MM.1S (cell line): ENCODE results near the gene PGGHG.
"Not testable (repeated sequence)": the region's sequence is repeated elsewhere in the genome, so short reads cannot be mapped to it uniquely, and the experiment has no call there.

Source experiments
- DNase-seq: peaks from one replicate; pipeline ENCODE4 v3.0.0-alpha.2; 2015
- H2AFZ ChIP-seq: fragments of 300-600 bp; sonication (generic); 2 replicates; pipeline ENCODE4 v1.6.0; 2016; ENCODE audit warnings: antibody characterized with exemption, low read length
- H3F3A ChIP-seq: fragments of 300-600 bp; sonication (generic); 2 replicates; pipeline ENCODE4 v1.6.1; 2016; ENCODE audit warnings: mild to moderate bottlenecking, antibody characterized with exemption, low read length, moderate library complexity, mixed read lengths; ENCODE audit not compliant: insufficient read depth
- H3K27ac ChIP-seq: fragments of 300-600 bp; sonication (generic); 2 replicates; pipeline ENCODE4 v1.5.1; 2016; ENCODE audit warnings: mild to moderate bottlenecking, low read length
- H3K27me3 ChIP-seq: fragments of 300-600 bp; sonication (generic); replicated peaks from 2 replicates; pipeline ENCODE4 v1.6.0; 2016; ENCODE audit warnings: low read length; ENCODE audit not compliant: insufficient read depth
- H3K36me3 ChIP-seq: fragments of 300-600 bp; sonication (generic); replicated peaks from 2 replicates; pipeline ENCODE4 v1.6.1; 2016; ENCODE audit warnings: mild to moderate bottlenecking, low read length, mixed read lengths; ENCODE audit not compliant: insufficient read depth
- H3K4me1 ChIP-seq: fragments of 300-600 bp; sonication (generic); 2 replicates; pipeline ENCODE4 v1.6.1; 2016; ENCODE audit warnings: low read length, mixed read lengths
- H3K4me2 ChIP-seq: fragments of 300-600 bp; sonication (generic); 2 replicates; pipeline ENCODE4 v1.6.0; 2016; ENCODE audit warnings: low read depth, low read length
- H3K4me3 ChIP-seq: fragments of 300-600 bp; sonication (generic); 2 replicates; pipeline ENCODE4 v1.5.1; 2016; ENCODE audit warnings: low read length, mixed read lengths
- H3K79me2 ChIP-seq: fragments of 300-600 bp; sonication (generic); 2 replicates; pipeline ENCODE4 v1.6.1; 2016; ENCODE audit warnings: mixed run types, low read length, mixed read lengths
- H3K9ac ChIP-seq: fragments of 300-600 bp; sonication (generic); 2 replicates; pipeline ENCODE4 v1.6.1; 2016; ENCODE audit warnings: low read length, mixed read lengths
- H3K9me2 ChIP-seq: fragments of 300-600 bp; sonication (generic); replicated peaks from 2 replicates; pipeline ENCODE4 v1.6.1; 2016; ENCODE audit warnings: mild to moderate bottlenecking, low read length, mixed read lengths; ENCODE audit not compliant: insufficient read depth
- H3K9me3 ChIP-seq: fragments of 300-600 bp; sonication (generic); replicated peaks from 2 replicates; pipeline ENCODE4 v1.6.1; 2016; ENCODE audit warnings: mild to moderate bottlenecking, low read length, mixed read lengths; ENCODE audit not compliant: insufficient read depth
- H4K20me1 ChIP-seq: fragments of 300-600 bp; sonication (generic); 2 replicates; pipeline ENCODE4 v1.6.1; 2016; ENCODE audit warnings: mild to moderate bottlenecking, low read length, moderate library complexity, mixed read lengths; ENCODE audit not compliant: insufficient read depth
- CTCF ChIP-seq: fragments of 300-600 bp; sonication (generic); IDR thresholded peaks from 2 replicates; pipeline ENCODE4 v1.5.1; 2016; ENCODE audit warnings: antibody characterized with exemption, low read length, mixed read lengths
- EZH2 ChIP-seq: fragments of 300-600 bp; sonication (generic); optimal IDR thresholded peaks from 2 replicates; pipeline ENCODE3; 2017; ENCODE audit warnings: low read depth, mild to moderate bottlenecking, antibody characterized with exemption, low read length, mixed read lengths
- EZH2phosphoT487 ChIP-seq: fragments of 300-600 bp; sonication (generic); IDR thresholded peaks from 2 replicates; pipeline ENCODE4 v1.6.1; 2018; ENCODE audit warnings: antibody characterized with exemption, low read length

PGGHG gene

GRCh38 chr11:316031-316701 lies 27.2 kb downstream of the PGGHG start:
- no peak for DNase-seq
- H3K27ac ChIP-seq, result no peak overlapping the region
- no peaks in the 10 kb centered on the region for H3K9me3 ChIP-seq
- H3K9me2 ChIP-seq, result no peaks in the 10 kb centered on the region
- no peaks in the 10 kb centered on the region for H4K20me1 ChIP-seq
- H3K36me3 ChIP-seq, result no peaks in the 10 kb centered on the region
- H3K4me1 ChIP-seq, result peaks cover 14% of the 10 kb centered on the region
- H2AFZ ChIP-seq, result no peak overlapping the region
- peaks cover 60% of the 10 kb centered on the region for H3K27me3 ChIP-seq
- H3K79me2 ChIP-seq, result no peaks in the 10 kb centered on the region
- TF ChIP-seq CTCF (no peak), EZH2 (no peak), EZH2phosphoT487 (no peak)
- no peak overlapping the region for H3K4me3 ChIP-seq
- no peaks in the 10 kb centered on the region for H3F3A ChIP-seq
- no peak overlapping the region for H3K4me2 ChIP-seq
- H3K9ac ChIP-seq, result no peak overlapping the region

GRCh38 chr11:316891-317301 lies 28.0 kb downstream of the PGGHG start:
- Histone ChIP-seq H3K27me3 (peaks cover 57% of the 10 kb centered on the region), H3K4me1 (peaks cover 14% of the 10 kb centered on the region), H3F3A (no peaks in the 10 kb centered on the region), H4K20me1 (no peaks in the 10 kb centered on the region), H3K27ac (no peak overlapping the region), H3K9ac (no peak overlapping the region), H3K9me3 (no peaks in the 10 kb centered on the region), H3K4me2 (no peak overlapping the region), H3K79me2 (no peaks in the 10 kb centered on the region), H3K4me3 (no peak overlapping the region), H3K36me3 (no peaks in the 10 kb centered on the region), H2AFZ (no peak overlapping the region), H3K9me2 (no peaks in the 10 kb centered on the region)
- no peak for DNase-seq
- TF ChIP-seq EZH2, result no peak
- TF ChIP-seq CTCF, result no peak

DNA sequence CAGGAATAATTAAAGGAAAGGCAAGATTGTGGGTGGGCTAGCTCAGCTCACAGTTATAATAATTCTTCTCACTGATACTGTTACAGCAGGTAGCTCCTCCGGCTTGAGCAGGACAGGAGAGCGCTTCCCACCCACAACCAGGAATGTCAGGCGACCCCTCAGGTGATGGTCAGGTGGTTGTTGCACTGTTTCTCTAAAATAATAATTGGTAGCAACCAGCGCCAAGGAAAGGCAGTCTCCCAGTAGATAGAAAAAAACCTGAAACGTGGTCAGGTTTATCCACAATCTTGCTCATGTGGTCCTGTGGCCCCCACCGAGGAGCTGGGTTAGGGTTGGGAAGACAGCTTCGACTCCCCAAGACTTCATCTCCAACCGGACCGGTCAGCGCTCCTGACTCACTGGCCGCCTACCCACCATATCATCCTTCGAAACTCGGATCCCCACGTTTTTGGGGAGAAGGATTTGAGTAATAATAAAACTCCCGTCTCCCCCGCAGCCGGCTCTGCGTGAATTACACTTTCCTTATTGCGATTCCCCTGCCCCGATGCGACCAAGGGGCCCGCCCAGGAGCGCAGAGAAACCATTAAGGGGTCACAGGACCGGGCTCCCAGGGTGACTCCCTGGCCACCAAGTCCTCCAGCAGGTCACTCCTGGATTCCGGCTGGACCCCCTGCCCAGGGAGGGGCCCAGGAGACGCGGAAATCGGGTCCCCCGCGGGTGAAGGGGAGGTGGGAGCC lies 28.9 kb downstream of the PGGHG start:
- H3F3A ChIP-seq, H3K9me2 ChIP-seq, H2AFZ ChIP-seq, H3K4me2 ChIP-seq, H3K27ac ChIP-seq, H3K79me2 ChIP-seq, H3K36me3 ChIP-seq, H4K20me1 ChIP-seq, H3K9ac ChIP-seq, DNase-seq, H3K9me3 ChIP-seq, H3K4me3 ChIP-seq: not testable (repeated sequence)
- peaks cover 47% of the 10 kb centered on the region for H3K27me3 ChIP-seq
- peaks cover 14% of the 10 kb centered on the region for H3K4me1 ChIP-seq

- H3K79me2 ChIP-seq, DNase-seq, H3K4me3 ChIP-seq, H3K9me3 ChIP-seq, H3F3A ChIP-seq, H3K9me2 ChIP-seq, H4K20me1 ChIP-seq, H3K36me3 ChIP-seq, H2AFZ ChIP-seq, H3K27ac ChIP-seq, H3K4me2 ChIP-seq, H3K9ac ChIP-seq, H3K4me1 ChIP-seq: not testable (repeated sequence)
- H3K27me3 ChIP-seq, result peaks cover 47% of the 10 kb centered on the region
Measured at GRCh38 chr11:318405-319120, 29.6 kb downstream of the PGGHG start.

DNA sequence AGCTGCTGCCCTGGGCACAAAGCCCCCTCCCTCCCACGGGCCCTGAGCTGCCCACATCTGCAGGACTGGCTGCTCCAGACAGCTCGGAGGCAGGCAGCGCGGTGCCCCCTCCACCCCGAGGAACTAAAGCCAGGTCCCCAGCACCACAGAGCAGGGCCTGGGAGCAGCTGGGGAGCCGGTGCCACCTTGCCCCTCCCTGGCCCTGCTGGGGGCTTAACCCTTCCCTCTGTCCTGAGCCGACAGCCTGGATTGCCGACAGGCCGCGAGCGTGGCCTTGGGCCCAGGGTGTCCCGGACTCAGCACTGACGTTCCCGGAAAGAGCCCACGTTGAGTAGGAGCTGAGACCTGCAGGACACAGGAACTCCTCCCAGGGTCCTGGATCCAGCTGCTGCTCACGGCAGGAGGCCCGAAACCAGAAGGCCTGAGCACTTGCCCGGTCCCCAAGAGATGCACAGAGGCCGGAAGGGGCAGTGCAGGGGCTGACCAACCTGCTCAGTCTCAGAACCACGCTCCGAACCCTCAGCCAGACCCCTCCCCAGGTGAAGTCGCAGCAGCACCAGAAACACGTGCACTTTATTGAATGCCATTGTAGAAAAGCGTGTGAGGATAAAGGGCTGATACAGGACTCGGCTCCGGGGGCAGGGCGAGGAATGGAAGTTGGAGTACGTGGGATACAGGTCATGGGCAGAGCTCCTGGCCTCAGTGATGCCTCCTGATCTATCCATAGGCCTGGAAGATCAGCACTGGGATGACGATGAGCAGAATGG lies 30.4 kb downstream of the PGGHG start:
- H3K4me1 ChIP-seq, H3K36me3 ChIP-seq, H3K4me2 ChIP-seq, H2AFZ ChIP-seq, H4K20me1 ChIP-seq, H3K9me3 ChIP-seq, DNase-seq, H3K27ac ChIP-seq, H3F3A ChIP-seq, H3K4me3 ChIP-seq, H3K9me2 ChIP-seq, H3K79me2 ChIP-seq, H3K9ac ChIP-seq: not testable (repeated sequence)
- peaks cover 54% of the 10 kb centered on the region for H3K27me3 ChIP-seq

- not testable (repeated sequence) for H3K79me2 ChIP-seq, H3K4me1 ChIP-seq, H2AFZ ChIP-seq, H3K9me3 ChIP-seq, DNase-seq, H3K27ac ChIP-seq, H3F3A ChIP-seq, H3K36me3 ChIP-seq, H4K20me1 ChIP-seq, H3K4me2 ChIP-seq, H3K4me3 ChIP-seq, H3K9ac ChIP-seq, H3K9me2 ChIP-seq
- peaks cover 59% of the 10 kb centered on the region for H3K27me3 ChIP-seq
Measured at GRCh38 chr11:319888-320273, 31.0 kb downstream of the PGGHG start.
